Spleen (tissue), 11 donors: Measurements from ENCODE around the gene RTTN. TPM values are rescaled to one million over a fixed set of nuclear protein-coding genes. Genes with fewer than 3 reads are reported as not detected.

ENCODE experiments used
- DNase-seq: peaks from one replicate; pipeline ENCODE4 v3.0.0-alpha.2; 2020
- H3K27ac ChIP-seq, 8 donors: fragments of 200-600 bp; sonication (generic) in 7 of 8; 1 replicate in 4 of 8; 2 replicates in 4 of 8; pipeline versions ENCODE4 v1.5.0 to v1.8.0; 2016 to 2021; ENCODE audit warnings: inconsistent platforms in 4 of 8, mild to moderate bottlenecking in 4 of 8, moderate library complexity in 1 of 8
- H3K27me3 ChIP-seq, 7 donors: fragments of 200-600 bp; sonication (generic) in 6 of 7; replicated peaks in 1 of 7; 1 replicate in 4 of 7; 2 replicates in 3 of 7; pipeline versions ENCODE4 v1.5.0 to v1.8.0; 2016 to 2021; ENCODE audit warnings: inconsistent platforms in 3 of 7, mild to moderate bottlenecking in 1 of 7
- H3K36me3 ChIP-seq, 6 donors: fragments of 200-600 bp; sonication (generic) in 5 of 6; 1 replicate in 4 of 6; 2 replicates in 2 of 6; pipeline versions ENCODE4 v1.5.0 to v1.8.0; 2016 to 2021; ENCODE audit warnings: inconsistent platforms in 2 of 6
- H3K4me1 ChIP-seq, 6 donors: fragments of 200-600 bp; sonication (generic) in 5 of 6; 1 replicate in 3 of 6; 2 replicates in 3 of 6; pipeline versions ENCODE4 v1.5.0 to v1.8.0; 2016 to 2021; ENCODE audit warnings: inconsistent platforms in 3 of 6
- H3K4me3 ChIP-seq, 8 donors: fragments of 200-600 bp; sonication (generic) in 7 of 8; 1 replicate in 4 of 8; 2 replicates in 4 of 8; pipeline versions ENCODE4 v1.5.0 to v1.8.0; 2016 to 2021; ENCODE audit warnings: inconsistent platforms in 4 of 8, mild to moderate bottlenecking in 4 of 8, moderate library complexity in 2 of 8
- H3K9me3 ChIP-seq, 8 donors: fragments of 200-600 bp; sonication (generic) in 7 of 8; 1 replicate in 4 of 8; 2 replicates in 4 of 8; pipeline versions ENCODE4 v1.5.0 to v1.8.0; 2016 to 2021; ENCODE audit warnings: inconsistent platforms in 4 of 8
- CTCF ChIP-seq, 11 experiments: fragments of 200-600 bp in 7 of 11; fragments of 450-650 bp in 4 of 11; sonication (generic) in 4 of 11; IDR thresholded peaks in 8 of 11; conservative IDR thresholded peaks in 3 of 11; 1 replicate in 7 of 11; 2 replicates in 4 of 11; pipeline versions ENCODE4 v1.4.0 to v1.8.0; 2016 to 2021; ENCODE audit warnings: antibody characterized with exemption in 11 of 11, inconsistent platforms in 4 of 11, mild to moderate bottlenecking in 1 of 11
- POLR2A ChIP-seq, 3 donors: fragments of 450-650 bp; IDR thresholded peaks; one replicate each; pipeline ENCODE4 v1.5.1; 2017; ENCODE audit warnings: antibody characterized with exemption in 3 of 3, mild to moderate bottlenecking in 1 of 3
- POLR2AphosphoS5 ChIP-seq, 3 donors: sonication (generic); formaldehyde crosslinking; IDR thresholded peaks; one replicate each; pipeline ENCODE4 v1.5.1; 2017; ENCODE audit warnings: antibody characterized with exemption in 3 of 3
- WGBS, 5 donors: extraction: QIAGEN DNeasy Blood & Tissue Kit in 3 of 5; methylation state at CpG; one replicate each; pipeline versions ENCODE4 v1.1.5 to v1.1.7; 2013 to 2018; 5-methylcytosine and 5-hydroxymethylcytosine counted together
- intact Hi-C: fragments of 100-400 bp; cut with DNase I; formaldehyde crosslinking; loops from one replicate; pipeline ENCODE4 v1.15.0; 2023; ENCODE audit warnings: low total_unique reads
- polyA plus RNA-seq, 3 donors: library from polyadenylated mRNA; stranded (reverse); fragments of 200-250 nt; gene quantifications; one replicate each; pipeline ENCODE4 v1.2.1, GENCODE V29; 2013
- total RNA-seq, 7 donors: library from RNA; depleted of rRNA in 3 of 7; stranded (reverse); fragments of >200 nt in 3 of 7; fragmentation: NEBNext Ultra II Directional in 4 of 7; extraction: Animal tissue kit (Norgen Biotek cat#: 25700) in 4 of 7; gene quantifications; one replicate each; pipeline versions ENCODE4 v1.1.0 to v1.2.1, GENCODE V29; 2016 to 2021
- donor health status: healthy with polysubstance abuse.
- donor health status: DM: no; HTN: no; CAD: no; lungs with moderate emphysema.
- donor health status: DM: no; HTN: no; CAD: no.
- donor health status: Bipolar disorder and iron deficiency.
- donor health status: healthy.
- donor health status: DM: no; HTN: no; CAD: no.
- donor health status: DM: yes; HTN: yes; CAD: no.

RTTN gene
- total and polyA plus RNA-seq, 10 donors: 4.0 to 32.3 (median 23.8) TPM

- Histone ChIP-seq H3K4me3 (no peak overlapping the region), H3K36me3 (no peaks in the 10 kb centered on the region), H3K27ac (no peak overlapping the region), H3K4me1 (no peaks in the 10 kb centered on the region), H3K27me3 (peaks cover 0 to 22% (median 0%) of the 10 kb centered on the region in 7 donors), H3K9me3 (peaks cover 0 to 8% (median 5%) of the 10 kb centered on the region in 8 donors)
- WGBS, 5 donors: 79 to 88% (median 86%) methylated on average over 6 of the region's 6 CpGs
- no peak for DNase-seq
- TF ChIP-seq POLR2A (IDR thresholded peaks at IDR 0.05): no peak
- TF ChIP-seq CTCF (IDR thresholded peaks at IDR 0.05 in 8 of 11, conservative IDR thresholded peaks at IDR 0.05 in 3 of 11): no peak
- TF ChIP-seq POLR2AphosphoS5 (IDR thresholded peaks at IDR 0.05): no peak
- intact Hi-C loops: no loop called here
Observed at GRCh38 chr18:70221915-70222278, 16.4 kb upstream of the RTTN start.

GRCh38 chr18:70221156-70221914 is 15.8 kb upstream of the RTTN start:
- Histone ChIP-seq H3K27me3 (peaks cover 0 to 22% (median 0%) of the 10 kb centered on the region in 7 donors), H3K27ac (peak overlapping the region in 2 of 8 donors; percentile 20 to 22), H3K9me3 (peaks cover 0 to 3% (median 0%) of the 10 kb centered on the region in 8 donors), H3K4me1 (no peaks in the 10 kb centered on the region), H3K36me3 (no peaks in the 10 kb centered on the region), H3K4me3 (peak overlapping the region in 1 of 8 donors; percentile 13)
- intact Hi-C loops: no loop called here
- no peak for DNase-seq
- 21 to 38% (median 25%) methylated on average over 12 of the region's 12 CpGs for WGBS, 5 donors
- TF ChIP-seq POLR2AphosphoS5 (IDR thresholded peaks at IDR 0.05) (peak in 1 of 3 donors; percentile 19), CTCF (IDR thresholded peaks at IDR 0.05 in 8 of 11, conservative IDR thresholded peaks at IDR 0.05 in 3 of 11) (no peak)

- Histone ChIP-seq H3K27ac (no peak overlapping the region), H3K36me3 (no peaks in the 10 kb centered on the region), H3K4me3 (no peak overlapping the region), H3K9me3 (no peaks in the 10 kb centered on the region), H3K4me1 (no peaks in the 10 kb centered on the region), H3K27me3 (peaks cover 0 to 22% (median 0%) of the 10 kb centered on the region in 7 donors)
- 73 to 88% (median 84%) methylated on average over 5 of the region's 5 CpGs for WGBS, 5 donors
- intact Hi-C loops: no loop called here
- no peak for DNase-seq
- TF ChIP-seq POLR2AphosphoS5 (IDR thresholded peaks at IDR 0.05) (no peak), CTCF (IDR thresholded peaks at IDR 0.05 in 8 of 11, conservative IDR thresholded peaks at IDR 0.05 in 3 of 11) (no peak), POLR2A (IDR thresholded peaks at IDR 0.05) (no peak)
Observed at GRCh38 chr18:70220628-70221027, 15.1 kb upstream of the RTTN start.

GRCh38 chr18:70219688-70220087 is 14.2 kb upstream of the RTTN start:
- no peak for DNase-seq
- TF ChIP-seq POLR2AphosphoS5 (IDR thresholded peaks at IDR 0.05) (no peak), POLR2A (IDR thresholded peaks at IDR 0.05) (no peak), CTCF (IDR thresholded peaks at IDR 0.05 in 8 of 11, conservative IDR thresholded peaks at IDR 0.05 in 3 of 11) (no peak)
- no peak overlapping the region for H3K27ac ChIP-seq
- H3K9me3 ChIP-seq: no peaks in the 10 kb centered on the region
- WGBS, 5 donors: 90 to 97% (median 93%) methylated on average over 4 of the region's 4 CpGs
- intact Hi-C loops: no loop called here
- H3K4me1 ChIP-seq: no peaks in the 10 kb centered on the region
- H3K27me3 ChIP-seq: peaks cover 0 to 22% (median 0%) of the 10 kb centered on the region in 7 donors
- H3K4me3 ChIP-seq: no peak overlapping the region
- no peaks in the 10 kb centered on the region for H3K36me3 ChIP-seq
